Measurements from ENCODE around the gene OXA1L.

The OXA1L gene

GRCh38 chr14:22819151-22819988, 52.9 kb downstream of the OXA1L start:
- no peak overlapping the region for H3K14ac ChIP-seq (ENCODE audit: low read length)
- DNase-seq (ENCODE audit: low spot score) = no peak
- H3K4me3 ChIP-seq (ENCODE audit: low read length in 2 of 2) = no peak overlapping the region

GRCh38 chr14:22820731-22821130, 54.2 kb downstream of the OXA1L start:
- no peak overlapping the region for H4K8ac ChIP-seq (ENCODE audit: low read depth, low read length)
- peaks cover 0 to 6% (median 3%) of the 10 kb centered on the region in 3 experiments for H3K27me3 ChIP-seq (ENCODE audit: control insufficient read depth in 3 of 3, insufficient read depth in 3 of 3, low read depth in 1 of 3, low read length in 3 of 3)
- H3K4me3 ChIP-seq (ENCODE audit: low read length in 2 of 2) = no peak overlapping the region
- H2BK120ac ChIP-seq (ENCODE audit: low read depth, low read length) = no peak overlapping the region
- no CpG with 5 or more reads among the region's 1 CpG for WGBS, 2 donors (ENCODE audit: extremely low coverage in 2 of 2, insufficient read length in 2 of 2, insufficient replicate concordance in 1 of 2)
- no peak overlapping the region for H3K27ac ChIP-seq (replicated peaks; ENCODE audit: low read length)
- H2AFZ ChIP-seq (ENCODE audit: low read length) = peak overlapping the region; percentile 68
- H2BK5ac ChIP-seq (ENCODE audit: low read length) = no peak overlapping the region
- H2BK15ac ChIP-seq (ENCODE audit: low read length) = no peak overlapping the region
- H3K18ac ChIP-seq (ENCODE audit: low read length) = no peak overlapping the region
- no peak overlapping the region for H4K91ac ChIP-seq (ENCODE audit: low read depth, low read length, poor library complexity)
- no peak overlapping the region for H2BK12ac ChIP-seq (ENCODE audit: low read length)
- no peak overlapping the region for H3K9ac ChIP-seq (ENCODE audit: low read depth, low read length, poor library complexity)
- no peak overlapping the region for H3K4me2 ChIP-seq (ENCODE audit: insufficient read depth, low read length, poor library complexity, severe bottlenecking)
- H3K4ac ChIP-seq (ENCODE audit: low read length) = no peak overlapping the region
- no peak overlapping the region for H3K14ac ChIP-seq (ENCODE audit: low read length)
- H3K79me1 ChIP-seq (ENCODE audit: low read depth, low read length) = no peaks in the 10 kb centered on the region
- no peaks in the 10 kb centered on the region for H3K9me3 ChIP-seq (replicated peaks in 1 of 2; ENCODE audit: control insufficient read depth in 2 of 2, insufficient read depth in 1 of 2, low read depth in 1 of 2, low read length in 2 of 2)
- H3K23ac ChIP-seq (ENCODE audit: low read depth, low read length, poor library complexity) = no peak overlapping the region
- H2AK5ac ChIP-seq (ENCODE audit: low read depth, low read length) = no peak overlapping the region
- peaks cover 1 to 11% of the 10 kb centered on the region in 2 donors for H3K4me1 ChIP-seq (ENCODE audit: control insufficient read depth in 2 of 2, insufficient read depth in 1 of 2, low read depth in 1 of 2, low read length in 2 of 2)
- no peak for DNase-seq (ENCODE audit: low spot score)
- H3K36me3 ChIP-seq (replicated peaks in 1 of 2; ENCODE audit: control insufficient read depth in 2 of 2, insufficient read depth in 2 of 2, low read length in 2 of 2) = no peaks in the 10 kb centered on the region

More at GRCh38 chr14:22819151-22819988, 52.9 kb downstream of the OXA1L start:
- Histone ChIP-seq H2AK5ac (ENCODE audit: low read depth, low read length) (no peak overlapping the region), H3K9ac (ENCODE audit: low read depth, low read length, poor library complexity) (no peak overlapping the region), H3K4ac (ENCODE audit: low read length) (no peak overlapping the region), H3K4me2 (ENCODE audit: insufficient read depth, low read length, poor library complexity, severe bottlenecking) (no peak overlapping the region), H3K23ac (ENCODE audit: low read depth, low read length, poor library complexity) (peak overlapping the region; percentile 37), H2AFZ (ENCODE audit: low read length) (peak overlapping the region; percentile 35), H4K91ac (ENCODE audit: low read depth, low read length, poor library complexity) (no peak overlapping the region), H2BK5ac (ENCODE audit: low read length) (no peak overlapping the region), H3K9me3 (replicated peaks in 1 of 2; ENCODE audit: control insufficient read depth in 2 of 2, insufficient read depth in 1 of 2, low read depth in 1 of 2, low read length in 2 of 2) (no peaks in the 10 kb centered on the region), H3K18ac (ENCODE audit: low read length) (no peak overlapping the region), H3K4me1 (ENCODE audit: control insufficient read depth in 2 of 2, insufficient read depth in 1 of 2, low read depth in 1 of 2, low read length in 2 of 2) (peaks cover 8 to 20% of the 10 kb centered on the region in 2 donors), H2BK120ac (ENCODE audit: low read depth, low read length) (no peak overlapping the region), H4K8ac (ENCODE audit: low read depth, low read length) (no peak overlapping the region), H3K36me3 (replicated peaks in 1 of 2; ENCODE audit: control insufficient read depth in 2 of 2, insufficient read depth in 2 of 2, low read length in 2 of 2) (no peaks in the 10 kb centered on the region), H3K79me1 (ENCODE audit: low read depth, low read length) (no peaks in the 10 kb centered on the region), H2BK12ac (ENCODE audit: low read length) (no peak overlapping the region), H2BK15ac (ENCODE audit: low read length) (peak overlapping the region; percentile 0), H3K27ac (replicated peaks; ENCODE audit: low read length) (no peak overlapping the region), H3K27me3 (ENCODE audit: control insufficient read depth in 3 of 3, insufficient read depth in 3 of 3, low read depth in 1 of 3, low read length in 3 of 3) (peaks cover 0 to 6% (median 3%) of the 10 kb centered on the region in 3 experiments)
- WGBS, 2 donors (ENCODE audit: extremely low coverage in 2 of 2, insufficient read length in 2 of 2, insufficient replicate concordance in 1 of 2) = no CpG with 5 or more reads among the region's 10 CpGs

GRCh38 chr14:22821193-22822015, 54.9 kb downstream of the OXA1L start:
- H4K91ac ChIP-seq (ENCODE audit: low read depth, low read length, poor library complexity) = no peak overlapping the region
- no CpG with 5 or more reads among the region's 24 CpGs for whole genome bisulfite sequencing, 2 donors (ENCODE audit: extremely low coverage in 2 of 2, insufficient read length in 2 of 2, insufficient replicate concordance in 1 of 2)

More at GRCh38 chr14:22821193-22822015, 54.9 kb downstream of the OXA1L start:
- Histone ChIP-seq H2BK5ac (ENCODE audit: low read length) (no peak overlapping the region), H2BK12ac (ENCODE audit: low read length) (no peak overlapping the region), H3K14ac (ENCODE audit: low read length) (no peak overlapping the region), H2AK5ac (ENCODE audit: low read depth, low read length) (no peak overlapping the region), H3K23ac (ENCODE audit: low read depth, low read length, poor library complexity) (peak overlapping the region; percentile 68), H3K4ac (ENCODE audit: low read length) (no peak overlapping the region), H3K27ac (replicated peaks; ENCODE audit: low read length) (no peak overlapping the region), H4K8ac (ENCODE audit: low read depth, low read length) (no peak overlapping the region), H2BK15ac (ENCODE audit: low read length) (no peak overlapping the region), H3K18ac (ENCODE audit: low read length) (peak overlapping the region; percentile 29), H3K4me1 (ENCODE audit: control insufficient read depth in 2 of 2, insufficient read depth in 1 of 2, low read depth in 1 of 2, low read length in 2 of 2) (peaks cover 0 to 11% of the 10 kb centered on the region in 2 donors), H3K36me3 (replicated peaks in 1 of 2; ENCODE audit: control insufficient read depth in 2 of 2, insufficient read depth in 2 of 2, low read length in 2 of 2) (no peaks in the 10 kb centered on the region), H3K27me3 (ENCODE audit: control insufficient read depth in 3 of 3, insufficient read depth in 3 of 3, low read depth in 1 of 3, low read length in 3 of 3) (peaks cover 0 to 6% (median 3%) of the 10 kb centered on the region in 3 experiments), H3K9me3 (replicated peaks in 1 of 2; ENCODE audit: control insufficient read depth in 2 of 2, insufficient read depth in 1 of 2, low read depth in 1 of 2, low read length in 2 of 2) (no peaks in the 10 kb centered on the region), H3K9ac (ENCODE audit: low read depth, low read length, poor library complexity) (no peak overlapping the region), H3K79me1 (ENCODE audit: low read depth, low read length) (no peaks in the 10 kb centered on the region), H2AFZ (ENCODE audit: low read length) (peak overlapping the region; percentile 68), H2BK120ac (ENCODE audit: low read depth, low read length) (no peak overlapping the region), H3K4me3 (ENCODE audit: low read length in 2 of 2) (peak overlapping the region in 1 of 2 donors; percentile 1), H3K4me2 (ENCODE audit: insufficient read depth, low read length, poor library complexity, severe bottlenecking) (peak overlapping the region; percentile 85)
- DNase-seq (ENCODE audit: low spot score) = no peak

Measured in neuronal stem cell (in vitro differentiated cells).